Chondrocyte (in vitro differentiated cells): Measurements from ENCODE around the gene CTNNA1. TPM values are rescaled to one million over a fixed set of nuclear protein-coding genes. Genes with fewer than 3 reads are reported as not detected.
"Not testable (repeated sequence)": the region's sequence is repeated elsewhere in the genome, so short reads cannot be mapped to it uniquely, and the experiment has no call there.

ENCODE experiments used
- DNase-seq: peaks from one replicate; pipeline ENCODE4 v3.0.0; 2021; ENCODE audit warnings: mixed read lengths, low spot score
- H3K27ac Mint-ChIP-seq: one replicate; pipeline ENCODE4 v1.8.0; 2021; ENCODE audit warnings: mild to moderate bottlenecking, moderate library complexity, mixed read lengths; ENCODE audit not compliant: unreplicated experiment
- H3K27me3 Mint-ChIP-seq: 2 replicates; pipeline ENCODE4 v1.8.0; 2021; ENCODE audit warnings: low read depth, mixed read lengths
- H3K36me3 Mint-ChIP-seq: 2 replicates; pipeline ENCODE4 v1.8.0; 2021; ENCODE audit warnings: low read depth, mixed read lengths
- H3K4me1 Mint-ChIP-seq: 2 replicates; pipeline ENCODE4 v1.8.0; 2021; ENCODE audit warnings: low read depth, mild to moderate bottlenecking, mixed read lengths
- H3K4me3 Mint-ChIP-seq: one replicate; pipeline ENCODE4 v1.8.0; 2021; ENCODE audit warnings: mild to moderate bottlenecking, moderate library complexity, mixed read lengths; ENCODE audit not compliant: unreplicated experiment
- H3K9me3 Mint-ChIP-seq: 2 replicates; pipeline ENCODE4 v1.8.0; 2021; ENCODE audit warnings: low read depth, mixed read lengths
- CTCF ChIP-seq: fragments of 200-600 bp; sonication (generic); IDR thresholded peaks from 2 replicates; pipeline ENCODE4 v1.5.0; 2021; ENCODE audit warnings: antibody characterized with exemption, mild to moderate bottlenecking, moderate library complexity
- total RNA-seq: library from RNA; stranded (reverse); gene quantifications from 3 replicates; pipeline ENCODE4 v1.2.1, GENCODE V29; 2021

CTNNA1 gene
- total RNA-seq, 1 donor from 2014 or later: 397 TPM

DNA sequence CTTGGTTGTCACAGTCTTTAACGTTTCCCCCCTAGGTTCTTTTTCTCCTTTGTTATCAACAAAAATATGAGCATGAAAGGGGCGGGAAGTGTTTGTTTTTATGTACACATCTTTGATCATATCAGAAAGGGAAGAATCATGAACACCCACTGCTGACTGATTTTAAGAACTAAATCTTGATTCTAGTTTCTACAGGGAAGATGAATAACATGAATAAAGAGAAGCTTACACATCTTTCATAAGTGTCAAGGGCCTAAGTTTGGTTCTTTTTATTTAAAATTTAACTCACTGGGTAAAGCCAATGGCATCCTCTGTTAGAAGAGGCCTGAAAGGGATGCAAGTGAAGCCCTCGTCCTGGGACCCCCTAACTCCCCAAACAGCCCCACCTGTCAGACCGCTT is 14.8 kb upstream of the CTNNA1 start:
- Mint-ChIP-seq H3K27me3 (no peaks in the 10 kb centered on the region), H3K4me1 (peaks cover 6% of the 10 kb centered on the region)

GRCh38 chr5:138739938-138740337 is 13.3 kb upstream of the CTNNA1 start:
- Mint-ChIP-seq H3K27ac (no peak overlapping the region), H3K36me3 (no peaks in the 10 kb centered on the region), H3K4me3 (no peak overlapping the region), H3K27me3 (no peaks in the 10 kb centered on the region), H3K4me1 (peaks cover 6% of the 10 kb centered on the region), H3K9me3 (no peaks in the 10 kb centered on the region)
- DNase-seq: no peak
- TF ChIP-seq CTCF: no peak

More for the DNA sequence above, 14.8 kb upstream of the CTNNA1 start:
- no peak for DNase-seq
- Mint-ChIP-seq H3K27ac (no peak overlapping the region), H3K9me3 (no peaks in the 10 kb centered on the region), H3K36me3 (no peaks in the 10 kb centered on the region), H3K4me3 (no peak overlapping the region)
- TF ChIP-seq CTCF: no peak

- Mint-ChIP-seq H3K27me3 (no peaks in the 10 kb centered on the region), H3K9me3 (no peaks in the 10 kb centered on the region), H3K4me1 (peaks cover 9% of the 10 kb centered on the region), H3K27ac (no peak overlapping the region), H3K4me3 (no peak overlapping the region), H3K36me3 (no peaks in the 10 kb centered on the region)
- DNase-seq: no peak
- TF ChIP-seq CTCF: no peak
Observed at GRCh38 chr5:138743484-138743883, 9.7 kb upstream of the CTNNA1 start.

DNA sequence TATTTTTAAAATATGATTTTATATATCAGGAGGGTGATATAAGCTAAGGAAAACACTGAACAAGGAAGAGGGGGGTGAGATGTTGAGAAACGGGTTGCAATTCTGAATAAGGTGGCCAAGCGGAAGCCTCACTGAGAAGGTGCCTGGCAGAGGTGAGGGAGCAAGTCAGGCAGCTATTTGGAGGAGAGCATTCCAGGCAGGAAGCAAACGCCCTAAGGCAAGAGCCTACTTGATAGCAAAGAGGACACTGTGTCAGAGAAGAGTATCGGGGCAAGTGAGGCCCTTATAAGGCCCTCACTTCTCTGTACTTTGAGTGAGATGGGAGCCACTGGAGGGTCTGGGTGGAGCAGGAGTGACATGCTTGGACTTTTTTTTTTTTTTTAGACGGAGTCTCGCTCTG is 8.0 kb upstream of the CTNNA1 start:
- H3K9me3 Mint-ChIP-seq: no peaks in the 10 kb centered on the region
- no peaks in the 10 kb centered on the region for H3K27me3 Mint-ChIP-seq
- no peak for TF ChIP-seq CTCF

DNA sequence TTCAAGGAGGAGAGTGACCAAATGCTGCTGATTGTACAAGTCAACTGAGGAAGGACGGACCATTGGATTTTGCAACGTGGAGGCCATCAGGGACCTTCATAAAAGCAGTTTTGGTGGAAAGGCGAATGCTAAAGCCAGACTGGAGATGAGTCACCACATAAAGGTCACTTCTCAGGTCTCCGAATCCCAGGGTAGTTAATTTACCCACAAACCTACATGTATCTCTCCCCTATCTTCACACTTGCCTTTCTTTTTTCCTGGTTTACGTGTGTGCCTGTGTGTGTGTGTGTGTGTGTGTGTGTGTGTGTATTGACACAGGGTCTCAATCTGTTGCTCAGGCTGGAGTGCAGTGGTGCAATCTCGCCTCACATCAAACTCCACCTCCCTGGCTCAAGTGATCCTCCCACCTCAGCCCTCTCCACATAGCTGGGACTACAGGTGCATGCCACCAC is 4.6 kb upstream of the CTNNA1 start:
- H3K4me3 Mint-ChIP-seq: no peak overlapping the region
- no peak for DNase-seq
- no peaks in the 10 kb centered on the region for H3K9me3 Mint-ChIP-seq
- no peaks in the 10 kb centered on the region for H3K27me3 Mint-ChIP-seq
- TF ChIP-seq CTCF: no peak
- no peaks in the 10 kb centered on the region for H3K36me3 Mint-ChIP-seq
- H3K27ac Mint-ChIP-seq: no peak overlapping the region
- peaks cover 15% of the 10 kb centered on the region for H3K4me1 Mint-ChIP-seq

More for the DNA sequence above, 8.0 kb upstream of the CTNNA1 start:
- no peak overlapping the region for H3K27ac Mint-ChIP-seq
- DNase-seq: no peak
- no peaks in the 10 kb centered on the region for H3K36me3 Mint-ChIP-seq
- no peak overlapping the region for H3K4me3 Mint-ChIP-seq
- peaks cover 9% of the 10 kb centered on the region for H3K4me1 Mint-ChIP-seq

DNA sequence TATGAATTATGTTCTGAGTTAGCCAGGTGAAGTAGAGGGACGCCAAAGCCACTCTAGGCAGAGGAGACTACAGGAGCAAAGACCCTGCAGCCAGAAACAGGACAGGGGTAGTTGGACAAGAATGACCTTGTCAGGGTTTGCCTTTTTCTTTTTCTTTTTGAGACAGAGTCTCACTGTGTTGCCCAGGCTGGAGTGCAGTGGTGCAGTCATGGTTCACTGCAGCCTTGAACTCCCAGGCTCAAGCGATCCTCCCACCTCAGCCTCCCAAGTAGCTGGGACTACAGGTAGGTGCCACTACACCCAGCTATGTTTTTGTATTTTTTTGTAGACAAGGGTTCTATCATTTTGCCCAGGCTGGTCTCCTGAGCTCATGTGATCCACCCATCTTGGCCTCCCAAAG is 1.9 kb upstream of the CTNNA1 start:
- not testable (repeated sequence) for H3K36me3 Mint-ChIP-seq, H3K27me3 Mint-ChIP-seq, H3K4me3 Mint-ChIP-seq, H3K27ac Mint-ChIP-seq, H3K9me3 Mint-ChIP-seq, DNase-seq
- peaks cover 34% of the 10 kb centered on the region for H3K4me1 Mint-ChIP-seq
